Mammary epithelial cell (primary cell): ENCODE measurements around the gene PHACTR3.
A peak's percentile ranks its signal among the peaks of the same experiment; 100 is the strongest.

Experiments
- EZH2 ChIP-seq: IDR thresholded peaks from 2 replicates; pipeline ENCODE4 v1.6.1; 2012; ENCODE audit warnings: low read length, inconsistent platforms, borderline replicate concordance
- TF ChIP-seq, protein P1 (sequence below), 2 donors: IDR thresholded peaks in 1 of 2; conservative IDR thresholded peaks in 1 of 2; 2 replicates each; pipeline ENCODE4 v1.5.1; 2011 to 2012; ENCODE audit warnings: inconsistent platforms in 2 of 2, low read length in 2 of 2, mild to moderate bottlenecking in 2 of 2, control low read depth in 1 of 2, low read depth in 1 of 2; ENCODE audit not compliant: insufficient read depth in 1 of 2; ENCODE audit errors: extremely low read depth in 1 of 2

DNA sequence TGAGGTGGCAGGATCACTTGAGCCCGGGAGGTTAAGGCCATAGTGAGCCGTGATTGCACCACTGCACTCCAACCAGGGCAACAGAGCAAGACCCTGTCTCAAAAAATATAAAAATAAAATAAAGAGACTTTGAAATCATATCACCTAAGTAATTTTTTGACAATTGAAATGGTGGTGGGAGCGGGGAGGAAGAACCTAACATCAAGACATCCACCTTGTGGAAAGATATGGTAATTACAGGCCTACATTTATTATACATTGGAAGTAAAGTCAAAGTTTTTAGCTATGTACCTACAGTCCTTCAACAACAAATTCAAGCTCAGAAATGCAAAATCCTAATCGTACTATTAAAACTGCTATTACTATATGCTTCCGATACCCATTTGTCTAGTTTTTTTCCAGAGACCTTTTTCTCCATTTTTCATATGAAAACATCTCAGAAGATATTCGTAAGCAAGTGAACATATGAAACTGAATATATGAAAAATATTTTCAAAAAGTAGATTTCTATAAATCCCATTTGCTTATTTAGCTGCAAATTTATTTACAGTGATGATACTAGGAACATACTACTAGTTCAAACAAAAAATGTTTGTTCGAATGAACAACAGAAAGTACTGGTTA is 245.8 kb downstream of the PHACTR3 start:
- TF ChIP-seq, protein P1, sequence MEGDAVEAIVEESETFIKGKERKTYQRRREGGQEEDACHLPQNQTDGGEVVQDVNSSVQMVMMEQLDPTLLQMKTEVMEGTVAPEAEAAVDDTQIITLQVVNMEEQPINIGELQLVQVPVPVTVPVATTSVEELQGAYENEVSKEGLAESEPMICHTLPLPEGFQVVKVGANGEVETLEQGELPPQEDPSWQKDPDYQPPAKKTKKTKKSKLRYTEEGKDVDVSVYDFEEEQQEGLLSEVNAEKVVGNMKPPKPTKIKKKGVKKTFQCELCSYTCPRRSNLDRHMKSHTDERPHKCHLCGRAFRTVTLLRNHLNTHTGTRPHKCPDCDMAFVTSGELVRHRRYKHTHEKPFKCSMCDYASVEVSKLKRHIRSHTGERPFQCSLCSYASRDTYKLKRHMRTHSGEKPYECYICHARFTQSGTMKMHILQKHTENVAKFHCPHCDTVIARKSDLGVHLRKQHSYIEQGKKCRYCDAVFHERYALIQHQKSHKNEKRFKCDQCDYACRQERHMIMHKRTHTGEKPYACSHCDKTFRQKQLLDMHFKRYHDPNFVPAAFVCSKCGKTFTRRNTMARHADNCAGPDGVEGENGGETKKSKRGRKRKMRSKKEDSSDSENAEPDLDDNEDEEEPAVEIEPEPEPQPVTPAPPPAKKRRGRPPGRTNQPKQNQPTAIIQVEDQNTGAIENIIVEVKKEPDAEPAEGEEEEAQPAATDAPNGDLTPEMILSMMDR (conservative IDR thresholded peaks at IDR 0.05 in 1 of 2, IDR thresholded peaks at IDR 0.05 in 1 of 2; ENCODE audit: extremely low read depth in 1 of 2, insufficient read depth in 1 of 2, low read depth in 1 of 2, low read length in 2 of 2), result peak; percentile 66 to 70
- no peak for TF ChIP-seq EZH2
